HG02938 (cell line): ENCODE data around the gene PWWP3B.
"Not testable (repeated sequence)": the region's sequence is repeated elsewhere in the genome, so short reads cannot be mapped to it uniquely, and the experiment has no call there.

Experiments
- ATAC-seq: cut with Tn5 transposase; IDR thresholded peaks from one replicate; pipeline ENCODE4 v1.9.1; 2021; ENCODE audit warnings: mild to moderate bottlenecking, moderate library complexity; ENCODE audit not compliant: unreplicated experiment

Gene PWWP3B

GRCh38 chrX:106168107-106168506 is at the start of gene PWWP3B:
TSS of gene PWWP3B (plus strand) at chrX:106168305. CDS start at chrX:106205433, 37,128 bp downstream.
- ATAC-seq: no peak

GRCh38 chrX:106139048-106139447 is 29.1 kb upstream of the PWWP3B start:
- ATAC-seq: no peak

- ATAC-seq: no peak
Measured at GRCh38 chrX:106144755-106145639, 23.1 kb upstream of the PWWP3B start.

- ATAC-seq: no peak
Measured at GRCh38 chrX:106150701-106151100, 17.4 kb upstream of the PWWP3B start.

GRCh38 chrX:106159861-106160282 is 8.2 kb upstream of the PWWP3B start:
- no peak for ATAC-seq

- ATAC-seq: no peak
Measured at GRCh38 chrX:106170318-106170717, 2.2 kb downstream of the PWWP3B start.

- no peak for ATAC-seq
Measured at GRCh38 chrX:106171293-106171820, 3.3 kb downstream of the PWWP3B start.

- no peak for ATAC-seq
Measured at GRCh38 chrX:106177106-106177981, 9.2 kb downstream of the PWWP3B start.

- no peak for ATAC-seq
Measured at GRCh38 chrX:106177982-106178321, 9.8 kb downstream of the PWWP3B start.

GRCh38 chrX:106178826-106179225 is 10.7 kb downstream of the PWWP3B start:
- ATAC-seq: no peak

- ATAC-seq: not testable (repeated sequence)
Measured at GRCh38 chrX:106183685-106184084, 15.6 kb downstream of the PWWP3B start.

- no peak for ATAC-seq
Measured at GRCh38 chrX:106201502-106202178, 33.5 kb downstream of the PWWP3B start.

- ATAC-seq: no peak
Measured at GRCh38 chrX:106203315-106203714, 35.2 kb downstream of the PWWP3B start.

- no peak for ATAC-seq
Measured at GRCh38 chrX:106208154-106208553, 40.0 kb downstream of the PWWP3B start.
